GM18907 (cell line): Measurements from ENCODE around the gene PLIN3.
"Not testable (repeated sequence)": the region's sequence is repeated elsewhere in the genome, so short reads cannot be mapped to it uniquely, and the experiment has no call there.

Experiments used
- ATAC-seq: cut with Tn5 transposase; IDR thresholded peaks from one replicate; pipeline ENCODE4 v1.9.1; 2021; ENCODE audit warnings: mild to moderate bottlenecking, moderate library complexity; ENCODE audit not compliant: unreplicated experiment

The PLIN3 gene

GRCh38 chr19:4814625-4815425, 52.6 kb downstream of the PLIN3 start:
- no peak for ATAC-seq

GRCh38 chr19:4811328-4812131, 55.9 kb downstream of the PLIN3 start:
- no peak for ATAC-seq

GRCh38 chr19:4807188-4807587, 60.3 kb downstream of the PLIN3 start:
- no peak for ATAC-seq

- ATAC-seq, result no peak
These were observed 61.1 kb downstream of the PLIN3 start for GRCh38 chr19:4806384-4806783.

GRCh38 chr19:4805140-4805539, 62.3 kb downstream of the PLIN3 start:
- not testable (repeated sequence) for ATAC-seq

- no peak for ATAC-seq
These were observed 63.5 kb downstream of the PLIN3 start for GRCh38 chr19:4803736-4804695.

- no peak for ATAC-seq
These were observed 64.8 kb downstream of the PLIN3 start for GRCh38 chr19:4802711-4803110.

- ATAC-seq, result no peak
These were observed 66.3 kb downstream of the PLIN3 start for GRCh38 chr19:4801085-4801619.

- no peak for ATAC-seq
These were observed 66.8 kb downstream of the PLIN3 start for GRCh38 chr19:4800591-4801081.

GRCh38 chr19:4795400-4795799, 72.1 kb downstream of the PLIN3 start:
- no peak for ATAC-seq

GRCh38 chr19:4794971-4795370, 72.5 kb downstream of the PLIN3 start:
- ATAC-seq, result no peak

- not testable (repeated sequence) for ATAC-seq
These were observed 74.2 kb downstream of the PLIN3 start for GRCh38 chr19:4793278-4793677.

- ATAC-seq, result not testable (repeated sequence)
These were observed 74.6 kb downstream of the PLIN3 start for GRCh38 chr19:4792866-4793195.

GRCh38 chr19:4792019-4792865, 75.2 kb downstream of the PLIN3 start:
- not testable (repeated sequence) for ATAC-seq

- ATAC-seq, result peak; percentile 93
These were observed 76.1 kb downstream of the PLIN3 start, which contains the start of gene FEM1A for GRCh38 chr19:4791183-4792018. Gene FEM1A, plus strand, starts transcription at chr19:4791734. Its CDS starts 121 bp downstream, at chr19:4791855.
